Limb (tissue), 2 donors: ENCODE results near the gene TFCP2.
"Not testable (repeated sequence)": the region's sequence is repeated elsewhere in the genome, so short reads cannot be mapped to it uniquely, and the experiment has no call there.

Source experiments
- DNase-seq, 2 donors: peaks; one replicate each; pipeline ENCODE4 v3.0.0-alpha.2; 2016; ENCODE audit errors: extremely low spot score in 2 of 2

TFCP2 gene

GRCh38 chr12:51172515-51173431 is at the start of gene TFCP2:
Gene TFCP2, minus strand, starts transcription at chr12:51173135. Its CDS starts 713 bp downstream, at chr12:51172422.
- peak; percentile 94 to 95 for DNase-seq

GRCh38 chr12:51222461-51222860 is 49.5 kb upstream of the TFCP2 start:
- no peak for DNase-seq

GRCh38 chr12:51219857-51220256 is 46.9 kb upstream of the TFCP2 start:
- not testable (repeated sequence) for DNase-seq

DNA sequence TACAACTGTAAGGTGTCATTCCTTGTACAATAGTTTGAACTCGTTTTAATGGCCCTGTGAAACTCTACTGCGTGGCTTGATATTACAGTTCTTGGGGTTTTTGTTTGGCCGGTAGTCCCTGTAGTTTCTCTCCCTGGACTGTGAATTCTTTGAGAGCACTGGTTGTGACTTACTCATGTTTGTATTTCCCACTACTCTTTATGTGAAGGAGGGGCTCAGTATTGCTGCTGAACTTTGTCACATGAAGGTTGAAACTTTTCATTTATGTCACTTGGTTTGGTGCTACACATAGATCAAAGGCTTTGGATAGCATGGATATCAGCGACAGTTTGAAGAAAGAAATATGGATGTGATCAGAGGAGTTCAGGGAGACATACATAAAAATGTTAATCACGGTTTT is 46.4 kb upstream of the TFCP2 start:
- DNase-seq = no peak

GRCh38 chr12:51218607-51219161 is 45.7 kb upstream of the TFCP2 start:
- DNase-seq = peak in 1 of 2 donors; percentile 37

DNA sequence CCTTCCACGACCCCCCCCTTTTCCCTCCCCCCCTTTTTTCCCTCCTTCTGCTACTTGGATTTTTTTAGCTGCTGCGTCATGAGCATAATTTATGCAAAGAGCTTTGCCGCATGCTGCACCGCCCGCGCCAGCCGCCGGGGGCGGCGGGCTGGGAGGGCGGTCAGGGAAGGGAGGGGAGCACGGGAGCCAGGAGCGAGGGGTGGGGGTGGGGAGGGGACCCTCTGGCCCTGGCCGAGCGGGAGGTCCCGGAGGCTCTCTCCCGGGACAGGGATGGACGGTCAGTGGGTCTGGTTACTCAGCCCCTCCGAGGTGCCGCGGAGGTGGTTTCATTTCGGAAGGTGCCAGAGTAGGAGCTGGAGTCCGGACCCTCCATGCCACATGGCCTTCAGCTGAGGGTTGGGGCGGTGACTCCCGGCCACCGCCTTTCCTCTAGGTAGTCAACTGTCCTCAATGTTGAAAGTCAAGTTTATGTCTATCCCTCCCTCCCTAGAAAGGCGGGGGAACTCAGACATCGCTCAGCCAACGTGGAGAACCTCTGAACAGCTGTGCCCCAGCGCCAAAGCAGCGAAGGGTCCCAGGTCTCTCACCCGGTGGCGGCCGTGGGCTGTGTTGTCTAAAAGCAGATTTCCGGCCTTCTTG is 45.2 kb upstream of the TFCP2 start, which contains the start of gene POU6F1:
POU6F1 (minus strand) TSS at position 95 of the 639 bp plus-strand sequence. CDS start 11,226 bp downstream, outside the sequence.
- peak; percentile 85 to 89 for DNase-seq

DNA sequence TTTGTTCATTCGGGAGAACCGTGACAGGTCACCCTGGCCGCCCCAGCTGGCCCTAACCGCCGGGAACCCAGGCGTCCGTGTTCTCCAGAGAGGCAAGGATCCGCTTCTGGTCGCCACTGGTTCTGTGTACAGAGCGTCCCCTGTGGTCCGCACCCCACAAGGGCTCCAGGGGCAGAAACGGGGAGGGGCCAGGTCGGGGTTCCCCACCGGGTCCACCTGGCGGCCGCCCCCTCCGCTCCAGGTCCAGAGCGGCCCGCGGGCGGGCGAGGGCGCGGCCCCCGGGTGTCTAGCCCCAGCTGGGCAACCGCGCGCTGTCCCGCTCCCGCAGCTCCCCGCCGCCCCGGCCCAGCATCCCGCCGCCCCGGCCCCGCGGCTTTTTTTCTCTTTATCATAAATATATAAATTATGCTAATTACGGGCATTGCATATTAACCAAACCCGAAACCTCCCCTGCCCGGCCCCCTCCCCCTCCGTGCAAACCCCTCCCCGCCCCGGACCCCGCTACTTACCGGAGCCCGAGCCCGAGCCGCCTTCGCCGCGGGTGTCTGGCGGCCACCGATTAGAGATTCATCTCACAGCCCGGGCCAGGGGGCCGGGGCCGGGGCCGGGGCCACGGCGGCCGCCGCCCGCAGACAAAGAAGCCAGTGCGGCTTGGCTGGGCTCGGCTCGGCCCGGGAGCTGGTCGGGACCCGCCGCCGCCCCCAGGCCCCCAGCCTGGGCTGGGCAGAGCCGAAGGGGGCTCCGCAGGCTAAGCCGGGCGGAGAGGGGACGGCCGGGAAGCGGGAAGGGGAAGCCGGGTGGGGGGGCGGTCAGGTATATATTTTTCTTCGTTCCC is 44.4 kb upstream of the TFCP2 start:
- peak in 1 of 2 donors; percentile 78 for DNase-seq

DNA sequence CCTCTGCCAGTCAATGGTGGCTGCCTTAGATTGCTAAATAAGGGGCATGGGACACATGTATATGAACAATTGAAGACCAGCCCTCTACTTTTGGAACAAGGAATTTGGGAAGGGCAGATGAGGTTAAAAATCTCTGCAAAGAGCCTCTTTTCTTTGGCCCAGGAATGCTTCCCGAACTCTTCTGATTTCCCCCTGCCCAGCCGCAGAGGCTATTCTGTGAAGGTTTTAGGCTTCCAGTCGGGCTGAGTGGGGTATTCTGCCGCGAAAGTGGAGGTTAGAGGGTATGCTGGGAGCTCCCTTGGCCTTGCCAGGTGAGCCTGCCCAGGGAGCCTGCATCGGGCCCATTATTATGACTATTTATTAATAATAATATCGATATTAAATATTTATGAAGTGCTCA is 43.7 kb upstream of the TFCP2 start:
- no peak for DNase-seq

- DNase-seq = no peak
Observed at GRCh38 chr12:51214895-51215294, 42.0 kb upstream of the TFCP2 start.

GRCh38 chr12:51210690-51211395 is 37.9 kb upstream of the TFCP2 start:
- DNase-seq = no peak

GRCh38 chr12:51209259-51209658 is 36.3 kb upstream of the TFCP2 start:
- no peak for DNase-seq

DNA sequence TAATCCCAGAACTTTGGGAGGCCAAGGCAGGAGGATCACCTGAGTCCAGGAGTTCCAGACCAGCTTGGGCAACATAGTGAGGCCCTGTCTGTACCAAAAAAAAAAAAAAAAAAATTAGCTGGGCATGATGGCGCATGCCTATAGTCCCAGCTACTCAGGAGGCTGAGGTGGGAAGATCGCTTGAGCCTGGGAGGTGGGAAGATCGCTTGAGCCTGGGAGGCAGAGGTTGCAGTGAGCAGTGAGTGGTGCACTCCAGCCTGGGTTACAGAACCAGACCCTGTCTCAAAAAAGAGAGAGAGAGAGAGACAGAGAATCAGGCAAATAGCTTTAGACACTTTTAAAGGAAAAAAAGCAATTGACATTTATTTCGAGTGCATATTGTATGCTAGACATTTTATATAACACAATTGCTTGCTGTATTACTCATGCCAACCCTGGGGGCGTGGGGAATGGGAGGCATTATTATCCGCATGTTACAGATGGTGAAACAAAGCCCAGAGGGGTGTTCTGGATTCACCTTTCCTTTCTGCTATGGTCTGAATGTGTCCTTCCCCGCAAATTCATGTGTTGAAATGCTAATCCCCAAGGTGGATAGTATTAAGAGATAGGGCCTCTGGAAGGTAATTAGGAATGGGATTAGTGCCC is 35.2 kb upstream of the TFCP2 start:
- no peak for DNase-seq

GRCh38 chr12:51205350-51205749 is 32.4 kb upstream of the TFCP2 start:
- DNase-seq = no peak

- no peak for DNase-seq
Observed at GRCh38 chr12:51202718-51203117, 29.8 kb upstream of the TFCP2 start.

DNA sequence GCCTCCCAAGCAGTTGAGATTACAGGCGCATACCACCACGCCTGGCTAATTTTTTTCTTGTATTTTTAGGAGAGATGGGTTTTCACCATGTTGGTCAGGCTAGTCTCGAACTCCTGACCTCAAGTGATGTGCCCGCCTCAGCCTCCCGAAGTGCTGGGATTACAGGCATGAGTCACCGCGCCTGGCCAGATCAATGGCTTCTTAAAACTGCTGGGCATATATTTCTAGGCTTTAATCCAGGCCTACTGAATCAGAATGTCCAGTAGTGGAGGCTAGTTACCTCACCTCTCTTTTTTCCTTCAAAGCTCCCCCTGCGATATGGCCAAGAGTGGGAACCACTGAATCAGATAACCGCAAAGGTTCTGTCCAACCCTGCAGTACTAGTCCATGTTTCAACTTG is 27.9 kb upstream of the TFCP2 start:
- DNase-seq = no peak

DNA sequence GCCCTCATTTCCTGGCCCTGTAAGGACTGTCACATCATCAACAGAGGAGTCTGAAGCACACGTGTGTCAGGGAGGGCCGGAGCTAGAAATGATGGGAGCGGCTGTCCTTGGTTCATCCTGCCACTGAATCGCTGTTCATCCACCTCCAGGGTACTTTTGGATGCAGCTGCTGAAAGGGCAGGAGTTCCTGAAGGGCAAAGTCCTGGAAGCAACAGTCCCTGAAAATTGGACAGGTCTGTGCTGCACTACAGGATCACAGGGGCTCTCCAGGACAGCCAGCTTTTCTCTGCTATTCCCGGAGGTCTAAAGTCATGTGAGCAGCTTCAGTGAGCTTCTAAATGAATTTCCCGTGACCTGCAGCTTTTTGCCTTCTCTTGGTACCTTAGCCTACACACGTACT is 27.2 kb upstream of the TFCP2 start:
- no peak for DNase-seq

DNA sequence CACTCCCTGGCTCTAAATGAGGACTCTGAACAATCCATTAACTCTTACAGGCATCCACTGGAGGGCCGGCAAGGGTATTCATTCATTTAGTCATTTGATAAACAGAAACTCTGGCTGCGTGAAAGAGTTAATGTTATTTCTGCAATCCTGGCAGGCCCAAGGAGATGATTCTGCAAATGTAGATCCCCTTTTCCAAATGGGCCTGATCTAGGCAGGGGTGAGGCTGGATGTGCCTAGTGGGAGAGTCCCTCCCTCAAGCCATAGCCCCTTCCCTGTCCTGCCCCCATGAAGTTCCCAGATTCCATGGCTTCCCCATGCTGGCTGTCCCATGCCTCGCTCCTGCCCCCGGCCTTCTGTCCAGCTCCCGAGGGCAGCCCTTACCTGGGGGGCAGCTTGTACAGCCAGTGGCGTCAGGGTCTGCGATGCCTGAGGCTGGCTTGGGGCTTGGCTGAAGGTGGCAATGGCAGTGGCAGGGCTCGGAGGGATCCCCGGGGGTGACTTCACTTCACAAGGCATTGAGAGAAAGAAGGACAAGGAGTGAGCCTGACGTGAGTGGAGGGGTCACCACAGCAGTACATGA is 26.5 kb upstream of the TFCP2 start:
- no peak for DNase-seq

DNA sequence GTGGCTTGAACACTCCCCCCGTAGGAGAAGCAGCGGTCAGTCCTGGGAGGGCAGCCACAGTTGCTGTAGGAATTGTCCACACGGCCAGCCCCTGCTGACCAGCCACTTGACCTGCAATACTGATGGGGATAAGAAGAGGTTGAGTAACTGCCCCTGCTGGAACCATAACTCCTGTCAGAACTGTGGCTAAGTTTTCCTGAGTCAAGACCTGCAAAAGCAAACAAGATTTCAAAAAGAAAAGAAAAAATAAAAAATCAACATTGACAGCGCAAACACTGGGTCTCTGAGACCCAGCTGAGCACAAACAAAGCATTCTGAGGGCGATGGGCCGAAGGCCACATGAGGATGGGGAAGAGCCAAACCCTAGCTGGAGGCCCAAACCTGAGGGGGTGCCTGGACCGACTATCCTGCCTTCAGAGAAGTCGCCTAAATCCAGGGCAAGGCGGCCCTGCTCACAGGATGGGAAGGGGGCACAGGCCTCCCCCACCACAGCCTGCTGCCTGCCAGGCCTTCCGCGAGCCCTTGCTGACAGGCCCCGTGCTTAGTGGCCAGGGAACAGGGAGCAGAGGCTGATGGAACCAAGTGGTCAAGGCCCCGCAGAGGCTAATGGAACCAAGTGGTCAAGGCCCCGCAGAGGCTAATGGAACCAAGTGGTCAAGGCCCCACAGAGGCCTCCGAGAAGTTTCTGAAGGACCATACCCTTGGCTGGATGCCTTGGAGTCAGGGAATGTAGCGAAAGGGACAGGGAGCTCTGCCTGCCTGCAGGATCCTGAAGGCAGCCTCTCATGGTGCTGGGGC is 25.8 kb upstream of the TFCP2 start:
- DNase-seq = no peak
